Mucosa of rectum (tissue), 2 donors: ENCODE results near the gene THPO.

Experiments used
- H3K27ac ChIP-seq, 2 donors: one replicate each; pipeline ENCODE4 v1.7.0; 2013; ENCODE audit warnings: inconsistent platforms in 2 of 2, low read depth in 2 of 2, low read length in 2 of 2
- H3K27me3 ChIP-seq, 2 donors: one replicate each; pipeline ENCODE4 v1.7.0; 2013; ENCODE audit warnings: low read length in 2 of 2; ENCODE audit not compliant: control insufficient read depth in 2 of 2, insufficient read depth in 2 of 2
- H3K36me3 ChIP-seq, 2 donors: one replicate each; pipeline ENCODE4 v1.7.0; 2013; ENCODE audit warnings: low read length in 2 of 2; ENCODE audit not compliant: control insufficient read depth in 2 of 2, insufficient read depth in 2 of 2
- H3K4me1 ChIP-seq, 2 donors: one replicate each; pipeline ENCODE4 v1.7.0; 2013; ENCODE audit warnings: low read length in 2 of 2, mild to moderate bottlenecking in 1 of 2; ENCODE audit not compliant: control insufficient read depth in 2 of 2, insufficient read depth in 2 of 2
- H3K4me3 ChIP-seq, 2 donors: one replicate each; pipeline ENCODE4 v1.7.0; 2013; ENCODE audit warnings: low read length in 2 of 2
- H3K9ac ChIP-seq, 2 donors: one replicate each; pipeline ENCODE4 v1.7.0; 2013; ENCODE audit warnings: low read length in 2 of 2, low read depth in 1 of 2, mild to moderate bottlenecking in 1 of 2
- H3K9me3 ChIP-seq, 2 donors: one replicate each; pipeline ENCODE4 v1.7.0; 2013; ENCODE audit warnings: low read length in 2 of 2; ENCODE audit not compliant: control insufficient read depth in 2 of 2
- donor health status: healthy.
- donor health status: Normal muscosa, but diverticular disease.

The THPO gene

GRCh38 chr3:184358921-184359350, 19.1 kb downstream of the THPO start:
- H3K27ac ChIP-seq: no peak overlapping the region
- peaks cover 19 to 26% of the 10 kb centered on the region in 2 donors for H3K36me3 ChIP-seq
- H3K9ac ChIP-seq: no peak overlapping the region
- no peaks in the 10 kb centered on the region for H3K27me3 ChIP-seq
- no peaks in the 10 kb centered on the region for H3K9me3 ChIP-seq
- H3K4me1 ChIP-seq: peaks cover 18 to 23% of the 10 kb centered on the region in 2 donors
- no peak overlapping the region for H3K4me3 ChIP-seq

DNA sequence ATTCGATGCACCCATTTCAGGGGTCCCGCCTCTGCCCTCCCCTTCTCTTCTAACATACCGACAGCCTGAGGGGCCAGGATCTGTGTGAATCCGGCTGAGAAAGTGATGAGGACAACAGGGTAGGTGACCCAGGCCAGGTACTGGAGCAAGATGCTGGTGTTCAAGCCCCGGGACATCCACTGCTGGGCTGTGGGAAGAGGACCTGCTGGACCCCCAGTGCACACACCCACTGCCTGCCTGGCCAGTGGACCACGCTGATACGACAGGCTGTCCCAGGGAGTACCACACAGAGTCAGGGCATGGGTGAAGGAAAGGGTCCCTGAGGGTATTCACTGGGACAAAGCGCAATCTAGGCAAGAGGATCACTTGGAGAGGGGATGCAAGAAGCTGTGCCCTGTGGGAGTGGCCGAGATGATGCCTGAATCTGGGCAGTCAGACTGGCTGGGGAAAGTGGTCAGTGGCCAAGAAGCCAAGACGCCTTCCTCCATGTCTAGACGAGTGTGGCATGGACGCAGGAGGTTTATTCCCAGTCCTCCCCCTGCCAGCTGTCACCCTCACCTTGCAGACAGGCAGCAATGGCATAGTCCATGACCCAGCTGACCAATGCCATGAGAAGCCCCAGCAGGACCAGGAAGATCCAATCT, 19.8 kb downstream of the THPO start:
- H3K36me3 ChIP-seq: peaks cover 25 to 31% of the 10 kb centered on the region in 2 donors
- no peaks in the 10 kb centered on the region for H3K9me3 ChIP-seq
- H3K27me3 ChIP-seq: no peaks in the 10 kb centered on the region
- H3K4me3 ChIP-seq: no peak overlapping the region
- no peak overlapping the region for H3K27ac ChIP-seq
- H3K4me1 ChIP-seq: peaks cover 19 to 20% of the 10 kb centered on the region in 2 donors
- no peak overlapping the region for H3K9ac ChIP-seq

DNA sequence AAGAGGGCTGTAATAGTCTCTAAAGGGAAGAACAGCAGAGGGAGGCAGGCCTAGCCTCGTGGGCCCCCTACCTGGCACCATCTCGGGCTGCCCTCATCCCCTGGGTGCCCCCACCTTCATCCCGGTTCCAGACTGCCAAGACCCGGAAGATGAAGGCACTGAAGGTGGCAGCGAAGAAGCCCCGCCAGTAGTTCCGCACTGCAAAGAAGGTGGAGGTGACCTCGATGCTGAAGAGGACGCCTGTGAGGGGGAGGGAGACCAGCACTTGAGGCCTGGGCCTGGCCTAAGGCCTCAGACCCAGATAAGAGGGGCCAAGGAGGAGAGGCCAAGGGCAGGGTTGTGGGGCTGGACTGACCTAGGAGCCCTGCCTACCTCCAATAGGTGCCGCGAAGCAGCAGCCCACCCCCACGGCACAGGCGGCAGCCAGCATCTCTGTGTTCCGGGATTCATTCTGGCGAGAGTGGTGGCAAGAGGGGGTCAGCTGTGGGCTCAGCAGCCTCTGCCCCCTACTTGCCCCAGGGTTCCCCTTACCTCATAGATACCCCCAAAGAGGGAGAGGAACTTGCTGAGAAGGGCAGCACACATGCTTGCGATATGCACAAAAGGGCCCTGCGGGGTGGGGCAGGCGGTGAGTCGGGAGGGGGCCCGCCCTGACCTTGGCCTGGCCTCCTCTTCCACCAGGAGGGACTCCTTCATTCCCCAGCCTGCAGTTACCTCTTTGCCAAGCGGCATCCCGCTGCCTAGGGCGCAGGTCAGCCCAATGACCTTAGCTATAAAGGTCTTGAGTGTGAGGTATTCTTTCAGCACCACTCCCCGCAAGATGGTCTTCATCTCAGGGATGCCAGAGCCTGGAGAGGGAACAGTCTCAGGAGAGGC, 20.5 kb downstream of the THPO start:
- H3K27me3 ChIP-seq: no peaks in the 10 kb centered on the region
- H3K27ac ChIP-seq: no peak overlapping the region
- H3K36me3 ChIP-seq: peaks cover 30 to 31% of the 10 kb centered on the region in 2 donors
- H3K9me3 ChIP-seq: no peaks in the 10 kb centered on the region
- no peak overlapping the region for H3K4me3 ChIP-seq
- H3K9ac ChIP-seq: no peak overlapping the region
- peaks cover 24 to 27% of the 10 kb centered on the region in 2 donors for H3K4me1 ChIP-seq

GRCh38 chr3:184355261-184356040, 22.6 kb downstream of the THPO start:
- Histone ChIP-seq H3K9ac (no peak overlapping the region), H3K27ac (no peak overlapping the region), H3K36me3 (peaks cover 31 to 36% of the 10 kb centered on the region in 2 donors), H3K4me3 (no peak overlapping the region), H3K27me3 (no peaks in the 10 kb centered on the region), H3K4me1 (peaks cover 31 to 35% of the 10 kb centered on the region in 2 donors), H3K9me3 (no peaks in the 10 kb centered on the region)

GRCh38 chr3:184354754-184355153, 23.3 kb downstream of the THPO start:
- no peak overlapping the region for H3K4me3 ChIP-seq
- no peak overlapping the region for H3K27ac ChIP-seq
- H3K36me3 ChIP-seq: peaks cover 31 to 36% of the 10 kb centered on the region in 2 donors
- no peaks in the 10 kb centered on the region for H3K27me3 ChIP-seq
- H3K9ac ChIP-seq: no peak overlapping the region
- H3K4me1 ChIP-seq: peaks cover 26 to 31% of the 10 kb centered on the region in 2 donors
- H3K9me3 ChIP-seq: no peaks in the 10 kb centered on the region

GRCh38 chr3:184354121-184354728, 23.8 kb downstream of the THPO start:
- Histone ChIP-seq H3K27ac (no peak overlapping the region), H3K9ac (no peak overlapping the region), H3K4me1 (peaks cover 26 to 31% of the 10 kb centered on the region in 2 donors), H3K27me3 (no peaks in the 10 kb centered on the region), H3K36me3 (peaks cover 31 to 36% of the 10 kb centered on the region in 2 donors), H3K9me3 (no peaks in the 10 kb centered on the region), H3K4me3 (no peak overlapping the region)

DNA sequence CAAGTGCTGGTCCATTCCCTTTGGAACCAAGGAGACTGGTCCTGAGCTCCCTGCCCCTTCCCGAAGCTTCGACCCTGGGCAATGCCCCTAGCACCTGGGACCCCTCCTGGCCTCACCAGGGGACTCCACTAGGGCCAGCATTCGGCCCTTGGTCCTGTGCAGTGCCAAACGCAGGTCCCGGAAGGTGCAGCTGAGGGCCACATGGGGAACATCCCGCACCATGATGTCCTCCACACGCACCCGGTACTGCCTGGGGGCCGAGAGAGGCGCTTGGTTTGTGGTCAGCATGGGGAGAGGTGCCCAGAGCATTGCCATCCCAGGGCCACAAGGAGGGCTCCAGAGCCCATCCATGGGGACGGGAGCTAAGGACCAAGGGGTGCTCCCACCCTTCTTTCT, 24.5 kb downstream of the THPO start:
- Histone ChIP-seq H3K27me3 (no peaks in the 10 kb centered on the region), H3K27ac (no peak overlapping the region), H3K4me3 (no peak overlapping the region), H3K4me1 (peaks cover 26 to 31% of the 10 kb centered on the region in 2 donors), H3K9me3 (no peaks in the 10 kb centered on the region), H3K36me3 (peaks cover 31 to 36% of the 10 kb centered on the region in 2 donors), H3K9ac (no peak overlapping the region)

DNA sequence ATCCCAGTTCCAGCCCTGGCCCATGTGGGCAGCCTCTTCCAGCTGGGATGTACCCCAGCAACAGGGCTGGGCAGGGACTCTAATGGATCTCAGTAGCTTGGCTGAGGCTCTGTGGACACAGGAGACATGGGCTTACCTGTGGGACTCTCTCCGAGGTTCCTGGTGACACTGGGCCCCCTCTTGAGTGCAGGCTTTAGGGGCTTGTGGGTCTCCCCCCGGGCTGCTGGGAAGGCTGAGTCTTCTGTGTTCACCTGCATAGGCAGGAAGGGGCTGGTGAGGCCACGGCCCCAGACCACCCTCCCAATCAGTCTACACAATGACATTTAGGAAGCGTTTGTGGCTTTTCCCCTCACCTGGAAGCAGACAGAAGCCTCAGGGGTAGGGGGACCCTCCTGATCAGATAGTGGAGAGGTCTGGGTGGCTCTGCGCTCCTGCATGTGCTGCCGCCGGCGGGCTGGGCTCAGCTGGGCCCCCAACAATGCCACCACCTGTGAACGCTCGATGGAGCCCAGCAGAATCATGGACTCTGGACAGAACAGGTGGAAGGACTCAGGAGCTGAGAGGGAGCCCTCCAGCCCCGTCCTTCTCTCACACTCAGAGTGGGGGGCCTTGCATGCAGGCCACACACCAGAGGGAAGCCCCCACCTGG, 25.0 kb downstream of the THPO start:
- H3K27me3 ChIP-seq: no peaks in the 10 kb centered on the region
- no peaks in the 10 kb centered on the region for H3K9me3 ChIP-seq
- peaks cover 26 to 32% of the 10 kb centered on the region in 2 donors for H3K36me3 ChIP-seq
- no peak overlapping the region for H3K4me3 ChIP-seq
- H3K9ac ChIP-seq: peak overlapping the region; percentile 57 to 67
- peaks cover 26 to 31% of the 10 kb centered on the region in 2 donors for H3K4me1 ChIP-seq
- peak overlapping the region; percentile 89 to 92 for H3K27ac ChIP-seq

- Histone ChIP-seq H3K4me1 (peaks cover 26 to 31% of the 10 kb centered on the region in 2 donors), H3K27me3 (no peaks in the 10 kb centered on the region), H3K36me3 (peaks cover 24% of the 10 kb centered on the region in 2 donors), H3K4me3 (peak overlapping the region; percentile 14 to 45), H3K9ac (peak overlapping the region; percentile 67 to 68), H3K9me3 (no peaks in the 10 kb centered on the region), H3K27ac (peak overlapping the region; percentile 89 to 92)
Measured at GRCh38 chr3:184352149-184352785, 25.7 kb downstream of the THPO start.
